ENCODE measurements around the gene GPR156.

Gene GPR156

DNA sequence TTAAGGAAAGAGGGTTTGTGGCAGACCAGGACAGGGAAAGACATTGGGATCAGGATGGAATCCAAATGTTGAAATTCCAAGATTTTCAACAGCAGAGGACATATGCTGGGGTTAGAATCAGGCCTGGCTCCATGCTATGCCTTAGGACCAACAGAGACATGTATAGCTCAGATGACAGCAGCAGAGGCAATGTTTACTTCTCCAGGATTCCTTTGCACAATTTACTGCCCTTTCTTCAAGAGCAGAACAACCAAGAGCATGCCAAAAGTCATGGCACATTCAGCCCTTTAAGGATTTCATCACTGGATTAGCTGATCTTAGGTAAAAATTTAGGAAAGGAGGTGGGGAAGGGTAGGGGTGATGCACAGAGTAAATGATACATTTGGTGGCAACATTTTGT, 121.2 kb downstream of the GPR156 start:
- Histone ChIP-seq H3K36me3 (ENCODE audit: control insufficient read depth in 2 of 2, insufficient read depth in 1 of 2, low read length in 2 of 2) (no peaks in the 10 kb centered on the region), H3K9me3 (ENCODE audit: control insufficient read depth, insufficient read depth, low read depth, low read length) (no peaks in the 10 kb centered on the region), H3K4me1 (ENCODE audit: control insufficient read depth, insufficient read depth, low read length) (no peaks in the 10 kb centered on the region), H3K4me3 (ENCODE audit: low read depth, low read length) (no peak overlapping the region), H3K27ac (ENCODE audit: extremely low read depth, low read depth, low read length) (no peak overlapping the region)
- ChIA-PET CTCF (no interaction called here), POLR2A (no interaction called here)
- TF ChIP-seq, protein P1, sequence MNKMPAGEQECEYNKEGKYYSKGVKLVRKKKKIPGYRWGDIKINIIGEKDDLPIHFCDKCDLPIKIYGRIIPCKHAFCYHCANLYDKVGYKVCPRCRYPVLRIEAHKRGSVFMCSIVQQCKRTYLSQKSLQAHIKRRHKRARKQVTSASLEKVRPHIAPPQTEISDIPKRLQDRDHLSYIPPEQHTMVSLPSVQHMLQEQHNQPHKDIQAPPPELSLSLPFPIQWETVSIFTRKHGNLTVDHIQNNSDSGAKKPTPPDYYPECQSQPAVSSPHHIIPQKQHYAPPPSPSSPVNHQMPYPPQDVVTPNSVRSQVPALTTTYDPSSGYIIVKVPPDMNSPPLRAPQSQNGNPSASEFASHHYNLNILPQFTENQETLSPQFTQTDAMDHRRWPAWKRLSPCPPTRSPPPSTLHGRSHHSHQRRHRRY (tag by site-specific recombination; IDR thresholded peaks at IDR 0.05) = no peak
- no peak for TF ChIP-seq PBX3 (CRISPR knock-in tag; IDR thresholded peaks at IDR 0.05)
- no peak for TF ChIP-seq KLF16 (tag by site-specific recombination; IDR thresholded peaks at IDR 0.05)
- no peak for TF ChIP-seq TCF7L2 (IDR thresholded peaks at IDR 0.05; ENCODE audit: borderline replicate concordance, low read depth, low read length)
- TF ChIP-seq ZSCAN5A (tag by site-specific recombination; IDR thresholded peaks at IDR 0.05) = no peak
- TF ChIP-seq, protein P2, sequence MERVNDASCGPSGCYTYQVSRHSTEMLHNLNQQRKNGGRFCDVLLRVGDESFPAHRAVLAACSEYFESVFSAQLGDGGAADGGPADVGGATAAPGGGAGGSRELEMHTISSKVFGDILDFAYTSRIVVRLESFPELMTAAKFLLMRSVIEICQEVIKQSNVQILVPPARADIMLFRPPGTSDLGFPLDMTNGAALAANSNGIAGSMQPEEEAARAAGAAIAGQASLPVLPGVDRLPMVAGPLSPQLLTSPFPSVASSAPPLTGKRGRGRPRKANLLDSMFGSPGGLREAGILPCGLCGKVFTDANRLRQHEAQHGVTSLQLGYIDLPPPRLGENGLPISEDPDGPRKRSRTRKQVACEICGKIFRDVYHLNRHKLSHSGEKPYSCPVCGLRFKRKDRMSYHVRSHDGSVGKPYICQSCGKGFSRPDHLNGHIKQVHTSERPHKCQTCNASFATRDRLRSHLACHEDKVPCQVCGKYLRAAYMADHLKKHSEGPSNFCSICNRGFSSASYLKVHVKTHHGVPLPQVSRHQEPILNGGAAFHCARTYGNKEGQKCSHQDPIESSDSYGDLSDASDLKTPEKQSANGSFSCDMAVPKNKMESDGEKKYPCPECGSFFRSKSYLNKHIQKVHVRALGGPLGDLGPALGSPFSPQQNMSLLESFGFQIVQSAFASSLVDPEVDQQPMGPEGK (tag by site-specific recombination; IDR thresholded peaks at IDR 0.05) = no peak
- TF ChIP-seq, protein P3, sequence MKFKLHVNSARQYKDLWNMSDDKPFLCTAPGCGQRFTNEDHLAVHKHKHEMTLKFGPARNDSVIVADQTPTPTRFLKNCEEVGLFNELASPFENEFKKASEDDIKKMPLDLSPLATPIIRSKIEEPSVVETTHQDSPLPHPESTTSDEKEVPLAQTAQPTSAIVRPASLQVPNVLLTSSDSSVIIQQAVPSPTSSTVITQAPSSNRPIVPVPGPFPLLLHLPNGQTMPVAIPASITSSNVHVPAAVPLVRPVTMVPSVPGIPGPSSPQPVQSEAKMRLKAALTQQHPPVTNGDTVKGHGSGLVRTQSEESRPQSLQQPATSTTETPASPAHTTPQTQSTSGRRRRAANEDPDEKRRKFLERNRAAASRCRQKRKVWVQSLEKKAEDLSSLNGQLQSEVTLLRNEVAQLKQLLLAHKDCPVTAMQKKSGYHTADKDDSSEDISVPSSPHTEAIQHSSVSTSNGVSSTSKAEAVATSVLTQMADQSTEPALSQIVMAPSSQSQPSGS (tag by site-specific recombination; IDR thresholded peaks at IDR 0.05; ENCODE audit: low read depth) = no peak
- no peak for TF ChIP-seq ZBTB1 (tag by site-specific recombination; IDR thresholded peaks at IDR 0.05)
- TF ChIP-seq EGR2 (tag by site-specific recombination; IDR thresholded peaks at IDR 0.05; ENCODE audit: low read depth) = no peak
- TF ChIP-seq KLF10 (tag by site-specific recombination; IDR thresholded peaks at IDR 0.05) = no peak
- TF ChIP-seq ZBTB11 (tag by site-specific recombination; conservative IDR thresholded peaks at IDR 0.05; ENCODE audit: low read depth) = no peak
- no peak for TF ChIP-seq ZNF341 (tag by site-specific recombination; IDR thresholded peaks at IDR 0.05; ENCODE audit: low read depth)
- no peak for TF ChIP-seq ZNF324 (tag by site-specific recombination; IDR thresholded peaks at IDR 0.05)
- no peak for TF ChIP-seq ZNF843 (tag by site-specific recombination; IDR thresholded peaks at IDR 0.05)
- TF ChIP-seq ZNF350 (tag by site-specific recombination; IDR thresholded peaks at IDR 0.05) = no peak
- TF ChIP-seq, protein P4, sequence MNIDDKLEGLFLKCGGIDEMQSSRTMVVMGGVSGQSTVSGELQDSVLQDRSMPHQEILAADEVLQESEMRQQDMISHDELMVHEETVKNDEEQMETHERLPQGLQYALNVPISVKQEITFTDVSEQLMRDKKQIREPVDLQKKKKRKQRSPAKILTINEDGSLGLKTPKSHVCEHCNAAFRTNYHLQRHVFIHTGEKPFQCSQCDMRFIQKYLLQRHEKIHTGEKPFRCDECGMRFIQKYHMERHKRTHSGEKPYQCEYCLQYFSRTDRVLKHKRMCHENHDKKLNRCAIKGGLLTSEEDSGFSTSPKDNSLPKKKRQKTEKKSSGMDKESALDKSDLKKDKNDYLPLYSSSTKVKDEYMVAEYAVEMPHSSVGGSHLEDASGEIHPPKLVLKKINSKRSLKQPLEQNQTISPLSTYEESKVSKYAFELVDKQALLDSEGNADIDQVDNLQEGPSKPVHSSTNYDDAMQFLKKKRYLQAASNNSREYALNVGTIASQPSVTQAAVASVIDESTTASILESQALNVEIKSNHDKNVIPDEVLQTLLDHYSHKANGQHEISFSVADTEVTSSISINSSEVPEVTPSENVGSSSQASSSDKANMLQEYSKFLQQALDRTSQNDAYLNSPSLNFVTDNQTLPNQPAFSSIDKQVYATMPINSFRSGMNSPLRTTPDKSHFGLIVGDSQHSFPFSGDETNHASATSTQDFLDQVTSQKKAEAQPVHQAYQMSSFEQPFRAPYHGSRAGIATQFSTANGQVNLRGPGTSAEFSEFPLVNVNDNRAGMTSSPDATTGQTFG (tag by site-specific recombination; IDR thresholded peaks at IDR 0.05; ENCODE audit: borderline replicate concordance) = no peak
- no peak for TF ChIP-seq ZNF623 (tag by site-specific recombination; IDR thresholded peaks at IDR 0.05)
- no peak for TF ChIP-seq SETDB1 (IDR thresholded peaks at IDR 0.05; ENCODE audit: insufficient read length, low read length)
- TF ChIP-seq ZNF37A (tag by site-specific recombination; IDR thresholded peaks at IDR 0.05) = no peak
- TF ChIP-seq SALL2 (tag by site-specific recombination; IDR thresholded peaks at IDR 0.05; ENCODE audit: borderline replicate concordance) = no peak
